Measurements from ENCODE around the gene ZC3H10. TPM values are rescaled to one million over a fixed set of nuclear protein-coding genes. Genes with fewer than 3 reads are reported as not detected.

Gene ZC3H10
- total and polyA plus RNA-seq, 4 donors, result 1.3 to 5.2 (median 1.9) TPM

DNA sequence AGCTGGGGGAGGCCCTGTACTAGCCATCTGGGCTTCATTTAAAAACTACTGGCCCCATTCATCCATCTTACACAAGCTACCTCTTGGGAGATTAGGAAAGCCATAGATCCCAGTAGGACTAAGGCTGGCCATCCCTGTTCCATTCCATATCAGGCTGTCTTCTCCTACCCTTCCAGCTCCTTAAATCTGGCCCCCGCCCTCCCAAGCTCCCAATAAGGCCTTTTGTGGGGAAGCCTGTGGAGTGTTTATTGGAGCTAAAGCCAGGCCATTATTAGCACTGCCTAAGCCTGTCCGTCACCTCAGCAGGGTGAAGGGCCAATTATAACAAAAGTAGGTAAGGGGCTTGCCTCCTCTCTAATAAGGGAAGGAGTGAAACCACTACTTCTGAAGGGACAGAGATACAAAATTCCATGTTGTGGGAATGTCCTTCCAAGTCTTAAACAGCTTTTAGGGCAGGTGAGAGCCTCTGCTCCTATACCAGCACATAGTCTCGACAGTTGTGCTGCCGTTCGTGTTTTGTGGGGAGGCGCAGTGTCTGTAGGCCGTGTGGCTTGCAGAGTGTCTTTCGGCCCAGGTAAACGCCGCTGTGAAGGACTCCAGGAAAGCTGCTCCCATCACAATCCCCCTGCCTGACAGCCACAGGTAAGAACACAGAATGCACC lies 43.8 kb downstream of the ZC3H10 start:
- 84% methylated on average over 10 of the region's 10 CpGs for WGBS
- peak overlapping the region in 1 of 2 donors; percentile 10 for H3K9ac ChIP-seq (ENCODE audit: low read depth in 1 of 2, low read length in 2 of 2)

DNA sequence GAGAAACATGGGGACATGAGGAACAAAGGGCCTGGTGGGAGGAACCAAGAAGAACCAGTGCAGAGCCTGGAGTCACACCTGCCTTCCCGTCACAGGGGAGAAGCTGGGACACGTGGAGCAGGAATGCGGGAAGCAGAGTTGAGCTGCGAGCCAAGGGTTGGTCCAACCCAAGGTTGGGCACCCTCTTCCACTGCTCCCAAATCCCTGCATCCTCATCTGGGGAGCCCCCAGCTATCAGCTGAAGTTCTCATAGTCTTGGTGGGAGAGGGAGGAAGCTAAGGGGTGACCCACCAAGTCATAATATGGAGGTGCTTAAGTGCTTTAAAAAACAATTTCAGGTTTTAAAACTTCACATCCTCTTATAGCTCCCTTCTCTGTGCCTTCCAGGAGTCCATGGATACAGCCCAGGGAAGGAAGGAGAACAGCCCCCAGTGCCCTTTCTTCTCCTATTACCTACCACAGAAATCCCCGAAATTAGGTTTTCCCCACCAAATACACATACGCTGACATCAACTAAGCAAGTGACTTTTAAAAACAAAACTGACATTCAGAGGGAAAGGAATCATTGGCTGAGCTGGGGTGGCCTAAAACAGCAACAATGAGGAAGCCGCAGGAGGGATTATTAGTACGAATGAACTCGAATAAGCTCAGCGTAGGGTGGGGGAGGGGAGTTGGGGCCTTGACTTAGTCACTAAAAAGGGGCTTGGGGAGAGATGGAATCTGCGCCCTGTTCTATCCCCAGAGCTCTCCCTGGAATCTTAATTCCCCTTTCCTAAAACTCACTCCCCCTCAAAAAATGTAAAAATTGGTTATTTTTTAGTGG lies 44.6 kb downstream of the ZC3H10 start:
- Histone ChIP-seq H3K9me3 (ENCODE audit: control insufficient read depth in 4 of 4, low read length in 3 of 4) (no peaks in the 10 kb centered on the region), H3K36me3 (ENCODE audit: control insufficient read depth in 4 of 4, insufficient read depth in 3 of 4, low read depth in 1 of 4, low read length in 3 of 4) (peaks cover 25 to 64% (median 54%) of the 10 kb centered on the region in 4 donors), H3K9ac (ENCODE audit: low read depth in 1 of 2, low read length in 2 of 2) (no peak overlapping the region), H3K4me1 (ENCODE audit: control insufficient read depth in 4 of 4, insufficient read depth in 4 of 4, low read length in 3 of 4) (peaks cover 0 to 29% (median 25%) of the 10 kb centered on the region in 4 donors), H3K27me3 (ENCODE audit: control insufficient read depth in 4 of 4, insufficient read depth in 4 of 4, low read length in 3 of 4) (no peaks in the 10 kb centered on the region), H3K4me3 (ENCODE audit: low read depth in 1 of 3, low read length in 3 of 3) (no peak overlapping the region), H3K27ac (ENCODE audit: low read depth in 1 of 2, low read length in 2 of 2) (no peak overlapping the region)
- WGBS, result 80% methylated on average over 11 of the region's 11 CpGs
- no peak for DNase-seq (ENCODE audit: low spot score)
- TF ChIP-seq SP1 (IDR thresholded peaks at IDR 0.05), result no peak
- TF ChIP-seq HNF4A (conservative IDR thresholded peaks at IDR 0.05), result no peak
- TF ChIP-seq RXRA (IDR thresholded peaks at IDR 0.05), result no peak

More for the DNA sequence above, 43.8 kb downstream of the ZC3H10 start:
- no peak for DNase-seq (ENCODE audit: low spot score)
- TF ChIP-seq, protein P1, sequence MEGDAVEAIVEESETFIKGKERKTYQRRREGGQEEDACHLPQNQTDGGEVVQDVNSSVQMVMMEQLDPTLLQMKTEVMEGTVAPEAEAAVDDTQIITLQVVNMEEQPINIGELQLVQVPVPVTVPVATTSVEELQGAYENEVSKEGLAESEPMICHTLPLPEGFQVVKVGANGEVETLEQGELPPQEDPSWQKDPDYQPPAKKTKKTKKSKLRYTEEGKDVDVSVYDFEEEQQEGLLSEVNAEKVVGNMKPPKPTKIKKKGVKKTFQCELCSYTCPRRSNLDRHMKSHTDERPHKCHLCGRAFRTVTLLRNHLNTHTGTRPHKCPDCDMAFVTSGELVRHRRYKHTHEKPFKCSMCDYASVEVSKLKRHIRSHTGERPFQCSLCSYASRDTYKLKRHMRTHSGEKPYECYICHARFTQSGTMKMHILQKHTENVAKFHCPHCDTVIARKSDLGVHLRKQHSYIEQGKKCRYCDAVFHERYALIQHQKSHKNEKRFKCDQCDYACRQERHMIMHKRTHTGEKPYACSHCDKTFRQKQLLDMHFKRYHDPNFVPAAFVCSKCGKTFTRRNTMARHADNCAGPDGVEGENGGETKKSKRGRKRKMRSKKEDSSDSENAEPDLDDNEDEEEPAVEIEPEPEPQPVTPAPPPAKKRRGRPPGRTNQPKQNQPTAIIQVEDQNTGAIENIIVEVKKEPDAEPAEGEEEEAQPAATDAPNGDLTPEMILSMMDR (IDR thresholded peaks at IDR 0.05; ENCODE audit: low read depth, low read length, missing input control), result no peak
- TF ChIP-seq YY1 (IDR thresholded peaks at IDR 0.05) (no peak), EGR1 (IDR thresholded peaks at IDR 0.05; ENCODE audit: low read depth in 2 of 2) (no peak), RXRA (IDR thresholded peaks at IDR 0.05) (no peak), TAF1 (conservative IDR thresholded peaks at IDR 0.05) (no peak), HNF4A (conservative IDR thresholded peaks at IDR 0.05) (no peak), FOXA1 (IDR thresholded peaks at IDR 0.05) (no peak), SP1 (IDR thresholded peaks at IDR 0.05) (no peak), GABPA (IDR thresholded peaks at IDR 0.05 in 1 of 2, conservative IDR thresholded peaks at IDR 0.05 in 1 of 2) (no peak), FOXA2 (IDR thresholded peaks at IDR 0.05) (no peak), HNF4G (IDR thresholded peaks at IDR 0.05) (no peak)
- TF ChIP-seq, protein P2, sequence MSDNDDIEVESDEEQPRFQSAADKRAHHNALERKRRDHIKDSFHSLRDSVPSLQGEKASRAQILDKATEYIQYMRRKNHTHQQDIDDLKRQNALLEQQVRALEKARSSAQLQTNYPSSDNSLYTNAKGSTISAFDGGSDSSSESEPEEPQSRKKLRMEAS (IDR thresholded peaks at IDR 0.05), result no peak
- TF ChIP-seq, protein P3, sequence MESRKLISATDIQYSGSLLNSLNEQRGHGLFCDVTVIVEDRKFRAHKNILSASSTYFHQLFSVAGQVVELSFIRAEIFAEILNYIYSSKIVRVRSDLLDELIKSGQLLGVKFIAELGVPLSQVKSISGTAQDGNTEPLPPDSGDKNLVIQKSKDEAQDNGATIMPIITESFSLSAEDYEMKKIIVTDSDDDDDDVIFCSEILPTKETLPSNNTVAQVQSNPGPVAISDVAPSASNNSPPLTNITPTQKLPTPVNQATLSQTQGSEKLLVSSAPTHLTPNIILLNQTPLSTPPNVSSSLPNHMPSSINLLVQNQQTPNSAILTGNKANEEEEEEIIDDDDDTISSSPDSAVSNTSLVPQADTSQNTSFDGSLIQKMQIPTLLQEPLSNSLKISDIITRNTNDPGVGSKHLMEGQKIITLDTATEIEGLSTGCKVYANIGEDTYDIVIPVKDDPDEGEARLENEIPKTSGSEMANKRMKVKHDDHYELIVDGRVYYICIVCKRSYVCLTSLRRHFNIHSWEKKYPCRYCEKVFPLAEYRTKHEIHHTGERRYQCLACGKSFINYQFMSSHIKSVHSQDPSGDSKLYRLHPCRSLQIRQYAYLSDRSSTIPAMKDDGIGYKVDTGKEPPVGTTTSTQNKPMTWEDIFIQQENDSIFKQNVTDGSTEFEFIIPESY (IDR thresholded peaks at IDR 0.05), result no peak
- TF ChIP-seq, protein P4, sequence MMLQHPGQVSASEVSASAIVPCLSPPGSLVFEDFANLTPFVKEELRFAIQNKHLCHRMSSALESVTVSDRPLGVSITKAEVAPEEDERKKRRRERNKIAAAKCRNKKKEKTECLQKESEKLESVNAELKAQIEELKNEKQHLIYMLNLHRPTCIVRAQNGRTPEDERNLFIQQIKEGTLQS (IDR thresholded peaks at IDR 0.05), result no peak
- H3K27ac ChIP-seq (ENCODE audit: low read depth in 1 of 2, low read length in 2 of 2), result no peak overlapping the region
- peaks cover 0 to 36% (median 30%) of the 10 kb centered on the region in 4 donors for H3K4me1 ChIP-seq (ENCODE audit: control insufficient read depth in 4 of 4, insufficient read depth in 4 of 4, low read length in 3 of 4)
- H3K4me3 ChIP-seq (ENCODE audit: low read depth in 1 of 3, low read length in 3 of 3), result no peak overlapping the region
- H3K9me3 ChIP-seq (ENCODE audit: control insufficient read depth in 4 of 4, low read length in 3 of 4), result no peaks in the 10 kb centered on the region
- no peaks in the 10 kb centered on the region for H3K27me3 ChIP-seq (ENCODE audit: control insufficient read depth in 4 of 4, insufficient read depth in 4 of 4, low read length in 3 of 4)
- H3K36me3 ChIP-seq (ENCODE audit: control insufficient read depth in 4 of 4, insufficient read depth in 3 of 4, low read depth in 1 of 4, low read length in 3 of 4), result peaks cover 25 to 60% (median 50%) of the 10 kb centered on the region in 4 donors

Measured in liver (tissue), 9 donors.